GM19351 (cell line): Measurements from ENCODE around the gene PXDN.

ENCODE experiments used
- ATAC-seq: cut with Tn5 transposase; IDR thresholded peaks from one replicate; pipeline ENCODE4 v1.9.1; 2021; ENCODE audit warnings: mild to moderate bottlenecking, moderate library complexity; ENCODE audit not compliant: unreplicated experiment

PXDN gene

GRCh38 chr2:1674766-1675397 lies 69.4 kb downstream of the PXDN start:
- ATAC-seq: no peak

GRCh38 chr2:1674276-1674675 lies 70.0 kb downstream of the PXDN start:
- ATAC-seq: no peak

- no peak for ATAC-seq
These were observed 71.0 kb downstream of the PXDN start for GRCh38 chr2:1673160-1673944.

GRCh38 chr2:1672738-1673137 lies 71.6 kb downstream of the PXDN start:
- ATAC-seq: no peak

GRCh38 chr2:1671916-1672315 lies 72.4 kb downstream of the PXDN start:
- no peak for ATAC-seq

GRCh38 chr2:1670636-1671035 lies 73.7 kb downstream of the PXDN start:
- ATAC-seq: no peak

GRCh38 chr2:1665761-1666505 lies 78.4 kb downstream of the PXDN start:
- no peak for ATAC-seq

GRCh38 chr2:1664698-1665097 lies 79.6 kb downstream of the PXDN start:
- no peak for ATAC-seq

- ATAC-seq: no peak
These were observed 80.2 kb downstream of the PXDN start for GRCh38 chr2:1664076-1664605.

GRCh38 chr2:1663621-1664020 lies 80.7 kb downstream of the PXDN start:
- no peak for ATAC-seq

GRCh38 chr2:1662606-1663180 lies 81.6 kb downstream of the PXDN start:
- no peak for ATAC-seq

- no peak for ATAC-seq
These were observed 82.3 kb downstream of the PXDN start for GRCh38 chr2:1661891-1662605.

- no peak for ATAC-seq
These were observed 83.4 kb downstream of the PXDN start for GRCh38 chr2:1660656-1661640.

- no peak for ATAC-seq
These were observed 84.3 kb downstream of the PXDN start for GRCh38 chr2:1659951-1660565.

- no peak for ATAC-seq
These were observed 85.7 kb downstream of the PXDN start for GRCh38 chr2:1658394-1659151.

- ATAC-seq: no peak
These were observed 87.1 kb downstream of the PXDN start for GRCh38 chr2:1656961-1657841.

GRCh38 chr2:1656326-1656960 lies 87.9 kb downstream of the PXDN start:
- ATAC-seq: no peak
